Measurements from ENCODE around the gene SPATA9. TPM values are rescaled to one million over a fixed set of nuclear protein-coding genes. Genes with fewer than 3 reads are reported as not detected.

SPATA9 gene
- total and polyA plus RNA-seq, 2 of the 8 experiments (the other 6 are each of a cell fraction or from before 2014, with no cell fraction given), result not detected

DNA sequence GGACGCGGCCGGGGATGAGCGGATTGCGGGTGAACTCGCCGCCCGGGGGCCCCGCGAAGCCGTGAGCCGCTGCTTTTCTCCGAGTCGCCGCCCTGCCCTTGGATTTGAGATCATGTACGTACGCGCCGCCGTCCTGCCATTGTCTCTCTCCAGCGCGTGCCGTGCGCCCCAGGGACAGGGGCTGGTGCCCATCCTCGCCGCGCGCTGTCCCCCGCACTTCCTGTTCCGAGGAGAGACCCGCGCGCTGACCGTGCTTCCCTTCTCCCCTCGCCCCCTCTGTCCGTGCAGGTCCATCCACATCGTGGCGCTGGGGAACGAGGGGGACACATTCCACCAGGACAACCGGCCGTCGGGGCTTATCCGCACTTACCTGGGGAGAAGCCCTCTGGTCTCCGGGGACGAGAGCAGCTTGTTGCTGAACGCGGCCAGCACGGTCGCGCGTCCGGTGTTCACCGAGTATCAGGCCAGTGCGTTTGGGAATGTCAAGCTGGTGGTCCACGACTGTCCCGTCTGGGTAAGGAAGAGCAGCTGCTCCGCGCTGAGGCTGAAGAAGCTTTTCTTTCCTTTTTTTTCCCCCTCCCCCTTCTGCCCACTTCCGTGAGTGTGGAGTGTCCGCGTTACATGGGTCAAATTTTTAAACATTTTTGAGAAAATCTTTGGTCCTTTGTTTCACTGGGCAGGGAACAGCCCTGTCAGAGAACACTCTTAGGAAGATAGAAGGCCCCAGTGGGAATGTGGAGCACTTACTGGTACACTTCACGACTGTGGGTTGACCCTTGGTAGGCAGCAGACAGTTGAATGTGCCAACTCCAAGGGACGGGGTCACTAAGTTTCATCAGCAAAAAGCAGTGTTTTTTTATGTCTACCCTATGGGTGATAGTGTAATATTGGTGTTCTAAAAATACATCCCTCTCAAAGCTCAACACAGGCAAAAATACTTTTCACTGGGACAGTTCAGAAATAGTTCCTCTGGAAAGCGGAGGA lies 49.1 kb upstream of the SPATA9 start (continued):
- TF ChIP-seq KDM1A (IDR thresholded peaks at IDR 0.05; ENCODE audit: borderline replicate concordance, low read length) (no peak; the same call in 1 of the 2 replicates), MAFK (IDR thresholded peaks at IDR 0.05; ENCODE audit: low read depth, low read length) (no peak), HDAC2 (IDR thresholded peaks at IDR 0.05; ENCODE audit: borderline replicate concordance in 1 of 2, low read depth in 2 of 2, low read length in 2 of 2) (peak; percentile 32 to 61; a peak in 1 of 4 replicates), E2F6 (IDR thresholded peaks at IDR 0.05) (peak; percentile 48), POLR2AphosphoS5 (IDR thresholded peaks at IDR 0.05; ENCODE audit: low read depth, low read length) (no peak), POU5F1 (IDR thresholded peaks at IDR 0.05; ENCODE audit: low read depth, low read length) (no peak), NANOG (IDR thresholded peaks at IDR 0.05; ENCODE audit: insufficient read depth, low read depth, low read length, poor library complexity, severe bottlenecking) (no peak), RXRA (IDR thresholded peaks at IDR 0.05; ENCODE audit: insufficient read depth, low read depth, low read length) (no peak), GTF2F1 (IDR thresholded peaks at IDR 0.05; ENCODE audit: borderline replicate concordance, low read depth, low read length) (no peak), RBBP5 (IDR thresholded peaks at IDR 0.05; ENCODE audit: borderline replicate concordance, low read depth, low read length) (0 out of 2 replicates have a peak, but pooled peaks have one; percentile 68), HDAC6 (IDR thresholded peaks at IDR 0.05; ENCODE audit: low read depth, low read length) (no peak), SUZ12 (IDR thresholded peaks at IDR 0.05; ENCODE audit: low read length) (peak; percentile 77; the same call in 1 of the 2 replicates), ASH2L (IDR thresholded peaks at IDR 0.05; ENCODE audit: low read length) (peak; percentile 98), RFX5 (IDR thresholded peaks at IDR 0.05; ENCODE audit: borderline replicate concordance, low read depth, low read length) (no peak), JUN (IDR thresholded peaks at IDR 0.05; ENCODE audit: low read depth, low read length) (no peak), ATF3 (IDR thresholded peaks at IDR 0.05; ENCODE audit: insufficient read depth, low read depth, low read length) (no peak)
- TF ChIP-seq, protein P1, sequence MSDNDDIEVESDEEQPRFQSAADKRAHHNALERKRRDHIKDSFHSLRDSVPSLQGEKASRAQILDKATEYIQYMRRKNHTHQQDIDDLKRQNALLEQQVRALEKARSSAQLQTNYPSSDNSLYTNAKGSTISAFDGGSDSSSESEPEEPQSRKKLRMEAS (IDR thresholded peaks at IDR 0.05), result peak; percentile 91
- TF ChIP-seq, protein P2, sequence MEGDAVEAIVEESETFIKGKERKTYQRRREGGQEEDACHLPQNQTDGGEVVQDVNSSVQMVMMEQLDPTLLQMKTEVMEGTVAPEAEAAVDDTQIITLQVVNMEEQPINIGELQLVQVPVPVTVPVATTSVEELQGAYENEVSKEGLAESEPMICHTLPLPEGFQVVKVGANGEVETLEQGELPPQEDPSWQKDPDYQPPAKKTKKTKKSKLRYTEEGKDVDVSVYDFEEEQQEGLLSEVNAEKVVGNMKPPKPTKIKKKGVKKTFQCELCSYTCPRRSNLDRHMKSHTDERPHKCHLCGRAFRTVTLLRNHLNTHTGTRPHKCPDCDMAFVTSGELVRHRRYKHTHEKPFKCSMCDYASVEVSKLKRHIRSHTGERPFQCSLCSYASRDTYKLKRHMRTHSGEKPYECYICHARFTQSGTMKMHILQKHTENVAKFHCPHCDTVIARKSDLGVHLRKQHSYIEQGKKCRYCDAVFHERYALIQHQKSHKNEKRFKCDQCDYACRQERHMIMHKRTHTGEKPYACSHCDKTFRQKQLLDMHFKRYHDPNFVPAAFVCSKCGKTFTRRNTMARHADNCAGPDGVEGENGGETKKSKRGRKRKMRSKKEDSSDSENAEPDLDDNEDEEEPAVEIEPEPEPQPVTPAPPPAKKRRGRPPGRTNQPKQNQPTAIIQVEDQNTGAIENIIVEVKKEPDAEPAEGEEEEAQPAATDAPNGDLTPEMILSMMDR (IDR thresholded peaks at IDR 0.05; ENCODE audit: control extremely low read depth in 1 of 3, insufficient read depth in 1 of 3, low read depth in 1 of 3, low read length in 3 of 3), result no peak
